Testis (tissue), 3 donors: ENCODE data around the gene MYO1E. TPM values are rescaled to one million over a fixed set of nuclear protein-coding genes. Genes with fewer than 3 reads are reported as not detected.
A peak's percentile ranks its signal among the peaks of the same experiment; 100 is the strongest.

Experiments
- DNase-seq: peaks from one replicate; pipeline ENCODE4 v3.0.0-alpha.2; 2019
- H3K27ac ChIP-seq, 2 donors: fragments of 200-600 bp; sonication (generic); one replicate each; pipeline ENCODE4 v1.5.1; 2019
- H3K27me3 ChIP-seq: fragments of 200-600 bp; sonication (generic); one replicate; pipeline ENCODE4 v1.5.1; 2019
- H3K36me3 ChIP-seq: fragments of 200-600 bp; sonication (generic); one replicate; pipeline ENCODE4 v1.5.1; 2017; ENCODE audit warnings: low read depth; ENCODE audit errors: missing control alignments
- H3K4me1 ChIP-seq: fragments of 200-600 bp; sonication (generic); one replicate; pipeline ENCODE4 v1.5.1; 2019
- H3K4me3 ChIP-seq, 2 donors: fragments of 200-600 bp; sonication (generic); one replicate each; pipeline ENCODE4 v1.5.1; 2017 to 2019
- H3K9me3 ChIP-seq: fragments of 200-600 bp; sonication (generic); one replicate; pipeline ENCODE4 v1.5.1; 2017
- CTCF ChIP-seq, 3 experiments: fragments of 450-650 bp in 2 of 3; fragments of 200-600 bp in 1 of 3; sonication (generic) in 1 of 3; IDR thresholded peaks; one replicate each; pipeline ENCODE4 v1.5.1; 2016 to 2019; ENCODE audit warnings: antibody characterized with exemption in 3 of 3, mild to moderate bottlenecking in 2 of 3, moderate library complexity in 1 of 3
- POLR2A ChIP-seq: fragments of 450-650 bp; IDR thresholded peaks from one replicate; pipeline ENCODE4 v1.6.1; 2017; ENCODE audit warnings: antibody characterized with exemption, mild to moderate bottlenecking, moderate library complexity
- WGBS, 2 donors: methylation state at CpG; one replicate each; pipeline ENCODE4 v1.1.5; 2018; 5-methylcytosine and 5-hydroxymethylcytosine counted together
- intact Hi-C: fragments of 100-400 bp; cut with DNase I; formaldehyde crosslinking; loops from one replicate; pipeline ENCODE4 v1.15.1; 2023; ENCODE audit warnings: low total_unique reads
- polyA plus RNA-seq: library from polyadenylated mRNA; stranded (reverse); fragments of 350-450 nt; fragmentation: Illumina TruSeq; extraction: RNeasy Lipid Tissue Mini Kit (QIAGEN cat#74804); gene quantifications from one replicate; pipeline ENCODE4 v1.2.3, GENCODE V29; 2014; ENCODE audit warnings: low read depth, low replicate concordance; ENCODE audit not compliant: insufficient read depth
- total RNA-seq, 2 donors: library from RNA; depleted of rRNA; stranded (reverse); fragments of >200 nt; gene quantifications; one replicate each; pipeline ENCODE4 v1.2.3, GENCODE V29; 2016

The MYO1E gene
- total and polyA plus RNA-seq, 3 donors from 2014 or later, result 14.3 to 23.4 (median 22.5) TPM

DNA sequence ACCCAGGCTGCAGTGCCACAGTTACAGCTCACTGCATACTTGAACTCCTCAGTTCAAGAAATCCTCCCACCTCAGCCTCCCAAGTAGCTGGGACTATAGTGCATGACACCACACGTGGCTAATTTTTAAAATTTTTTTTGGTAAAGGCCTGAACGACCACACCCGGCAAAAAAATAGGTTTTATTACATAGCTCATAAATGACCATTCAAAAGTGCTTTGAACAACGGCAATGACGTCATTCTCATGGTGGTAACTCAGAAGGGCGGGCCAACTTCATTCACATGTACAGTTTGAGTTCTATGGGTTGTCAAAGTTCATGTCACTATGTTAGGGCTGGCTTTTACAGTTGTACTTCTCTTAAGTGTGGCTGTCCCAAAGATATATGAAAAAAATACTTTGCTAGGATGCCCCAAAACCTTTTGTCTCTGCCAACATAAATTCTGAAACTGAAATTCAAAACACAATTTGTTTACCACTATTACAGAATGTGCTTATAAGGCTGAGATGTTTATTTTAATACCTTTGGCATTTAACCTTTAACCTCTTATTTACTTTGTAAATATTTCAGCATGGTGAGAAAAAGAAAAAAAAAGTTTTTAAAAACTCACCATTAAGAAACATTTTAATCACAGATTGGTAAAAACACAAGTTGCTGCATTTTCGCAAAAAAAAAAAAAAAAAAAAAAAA, 6.2 kb downstream of the MYO1E start:
- H3K4me1 ChIP-seq, result peaks cover 9% of the 10 kb centered on the region
- intact Hi-C loops, result no loop called here
- H3K27me3 ChIP-seq, result no peaks in the 10 kb centered on the region
- peak overlapping the region in 1 of 2 donors; percentile 50 for H3K27ac ChIP-seq
- DNase-seq, result no peak
- no peaks in the 10 kb centered on the region for H3K9me3 ChIP-seq
- H3K4me3 ChIP-seq, result no peak overlapping the region
- WGBS, 2 donors, result 52 to 70% methylated on average over 7 of the region's 7 CpGs
- no peak for TF ChIP-seq POLR2A
- TF ChIP-seq CTCF (IDR thresholded peaks at IDR 0.05), result no peak
- no peaks in the 10 kb centered on the region for H3K36me3 ChIP-seq

GRCh38 chr15:59364248-59364647, 8.4 kb downstream of the MYO1E start:
- Histone ChIP-seq H3K27me3 (no peaks in the 10 kb centered on the region), H3K9me3 (no peaks in the 10 kb centered on the region)
- intact Hi-C loops, result no loop called here

DNA sequence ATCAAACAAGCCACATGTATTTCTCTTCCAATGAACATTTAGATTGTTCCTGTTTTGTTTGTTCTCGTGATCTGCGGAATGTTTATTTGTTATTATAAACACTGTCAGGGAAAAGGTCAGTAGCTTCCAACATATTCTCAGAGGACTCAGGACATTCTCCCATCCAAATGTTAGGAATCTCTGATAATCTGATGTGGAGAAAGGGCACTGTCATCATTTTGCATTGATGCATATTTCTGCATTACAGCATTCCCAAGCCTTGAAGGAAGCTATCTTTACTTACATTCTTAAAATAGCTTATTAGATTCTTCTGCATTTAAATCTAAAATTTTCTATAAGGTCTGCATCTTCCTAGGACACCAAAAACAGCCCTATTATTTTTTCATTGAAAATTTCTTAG, 10.3 kb downstream of the MYO1E start:
- DNase-seq, result no peak
- H3K4me1 ChIP-seq, result peaks cover 7% of the 10 kb centered on the region
- WGBS, 2 donors, result 39 to 89% methylated on average over 2 of the region's 2 CpGs
- H3K9me3 ChIP-seq, result no peaks in the 10 kb centered on the region
- H3K27me3 ChIP-seq, result no peaks in the 10 kb centered on the region
- no peak for TF ChIP-seq CTCF (IDR thresholded peaks at IDR 0.05)
- TF ChIP-seq POLR2A, result no peak
- no peaks in the 10 kb centered on the region for H3K36me3 ChIP-seq
- H3K4me3 ChIP-seq, result no peak overlapping the region
- no peak overlapping the region for H3K27ac ChIP-seq
- intact Hi-C loops, result no loop called here

More at GRCh38 chr15:59364248-59364647, 8.4 kb downstream of the MYO1E start:
- H3K27ac ChIP-seq, result no peak overlapping the region
- H3K4me1 ChIP-seq, result peaks cover 9% of the 10 kb centered on the region
- TF ChIP-seq POLR2A (no peak), CTCF (IDR thresholded peaks at IDR 0.05) (no peak)
- 86 to 87% methylated on average over 4 of the region's 4 CpGs for WGBS, 2 donors
- no peak overlapping the region for H3K4me3 ChIP-seq
- H3K36me3 ChIP-seq, result no peaks in the 10 kb centered on the region
- no peak for DNase-seq

- intact Hi-C loops, result no loop called here
- Histone ChIP-seq H3K36me3 (no peaks in the 10 kb centered on the region), H3K27ac (no peak overlapping the region), H3K27me3 (no peaks in the 10 kb centered on the region), H3K4me3 (no peak overlapping the region), H3K9me3 (no peaks in the 10 kb centered on the region), H3K4me1 (no peaks in the 10 kb centered on the region)
- TF ChIP-seq POLR2A, result no peak
- no peak for TF ChIP-seq CTCF (IDR thresholded peaks at IDR 0.05)
- no peak for DNase-seq
- 93 to 98% methylated on average over 2 of the region's 2 CpGs for WGBS, 2 donors
Observed at GRCh38 chr15:59360896-59361295, 11.8 kb downstream of the MYO1E start.

DNA sequence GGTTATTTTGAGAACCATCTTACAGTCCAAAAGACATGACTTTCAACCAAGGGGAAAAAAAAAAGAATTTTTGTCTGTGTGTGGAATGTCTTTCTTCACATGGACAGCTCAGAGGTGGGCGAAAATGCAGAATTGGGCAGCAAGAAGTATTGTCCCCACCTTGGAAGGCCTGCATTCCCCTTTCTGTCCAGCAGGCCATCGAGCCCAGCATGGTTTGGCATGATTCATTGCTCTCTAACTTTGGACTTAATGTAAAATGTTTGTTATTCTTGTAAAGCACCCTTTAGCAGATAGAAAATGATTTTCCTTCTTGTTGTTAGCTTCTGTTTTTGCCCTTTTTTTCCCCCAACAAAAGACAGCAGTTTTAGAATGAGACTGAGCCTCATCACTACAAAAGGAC, 12.4 kb downstream of the MYO1E start:
- Histone ChIP-seq H3K9me3 (no peaks in the 10 kb centered on the region), H3K4me1 (no peaks in the 10 kb centered on the region), H3K27me3 (no peaks in the 10 kb centered on the region), H3K36me3 (no peaks in the 10 kb centered on the region), H3K4me3 (no peak overlapping the region), H3K27ac (no peak overlapping the region)
- intact Hi-C loops, result no loop called here
- TF ChIP-seq CTCF (IDR thresholded peaks at IDR 0.05) (no peak), POLR2A (no peak)
- no peak for DNase-seq
- 84 to 85% methylated on average over 2 of the region's 2 CpGs for WGBS, 2 donors
